HG02885 (cell line): Measurements from ENCODE around the gene TGM5.

Source experiments
- ATAC-seq: cut with Tn5 transposase; IDR thresholded peaks from one replicate; pipeline ENCODE4 v1.9.1; 2021; ENCODE audit warnings: mild to moderate bottlenecking; ENCODE audit not compliant: unreplicated experiment, poor library complexity

Gene TGM5

GRCh38 chr15:43219929-43220928, 46.5 kb downstream of the TGM5 start:
- no peak for ATAC-seq

- ATAC-seq: no peak
Observed at GRCh38 chr15:43218908-43219706, 47.6 kb downstream of the TGM5 start.

- no peak for ATAC-seq
Observed at GRCh38 chr15:43215961-43216360, 50.8 kb downstream of the TGM5 start.

GRCh38 chr15:43214592-43215295, 52.0 kb downstream of the TGM5 start:
- no peak for ATAC-seq

- ATAC-seq: no peak
Observed at GRCh38 chr15:43214169-43214568, 52.6 kb downstream of the TGM5 start.

GRCh38 chr15:43213466-43213865, 53.3 kb downstream of the TGM5 start:
- no peak for ATAC-seq

- no peak for ATAC-seq
Observed at GRCh38 chr15:43212951-43213350, 53.8 kb downstream of the TGM5 start.

- no peak for ATAC-seq
Observed at GRCh38 chr15:43212299-43212698, 54.4 kb downstream of the TGM5 start.

GRCh38 chr15:43211224-43211735, 55.4 kb downstream of the TGM5 start:
- ATAC-seq: no peak

GRCh38 chr15:43210807-43211206, 55.9 kb downstream of the TGM5 start:
- no peak for ATAC-seq

GRCh38 chr15:43210172-43210745, 56.5 kb downstream of the TGM5 start:
- ATAC-seq: no peak

- no peak for ATAC-seq
Observed at GRCh38 chr15:43209059-43209824, 57.5 kb downstream of the TGM5 start.

GRCh38 chr15:43208052-43209002, 58.4 kb downstream of the TGM5 start:
- ATAC-seq: no peak

- no peak for ATAC-seq
Observed at GRCh38 chr15:43207024-43207423, 59.7 kb downstream of the TGM5 start.

GRCh38 chr15:43206054-43206453, 60.7 kb downstream of the TGM5 start:
- no peak for ATAC-seq

GRCh38 chr15:43204016-43204901, 62.5 kb downstream of the TGM5 start:
- no peak for ATAC-seq

- no peak for ATAC-seq
Observed at GRCh38 chr15:43199945-43200488, 66.7 kb downstream of the TGM5 start.
